Fibroblast of mammary gland (primary cell): Measurements from ENCODE around the gene ABCC4.

Experiments
- DNase-seq: peaks from one replicate; pipeline ENCODE4 v3.0.0-alpha.2; 2010; ENCODE audit warnings: low read depth
- H3K4me3 ChIP-seq: 2 replicates; pipeline ENCODE4 v1.5.1; 2011; ENCODE audit warnings: low read depth, mild to moderate bottlenecking, low read length, moderate library complexity; ENCODE audit not compliant: control insufficient read depth
- TF ChIP-seq, protein P1 (sequence below): conservative IDR thresholded peaks from 2 replicates; pipeline ENCODE4 v1.5.1; 2011; ENCODE audit warnings: low read depth, low read length, inconsistent platforms; ENCODE audit not compliant: control insufficient read depth, insufficient read depth

The ABCC4 gene

DNA sequence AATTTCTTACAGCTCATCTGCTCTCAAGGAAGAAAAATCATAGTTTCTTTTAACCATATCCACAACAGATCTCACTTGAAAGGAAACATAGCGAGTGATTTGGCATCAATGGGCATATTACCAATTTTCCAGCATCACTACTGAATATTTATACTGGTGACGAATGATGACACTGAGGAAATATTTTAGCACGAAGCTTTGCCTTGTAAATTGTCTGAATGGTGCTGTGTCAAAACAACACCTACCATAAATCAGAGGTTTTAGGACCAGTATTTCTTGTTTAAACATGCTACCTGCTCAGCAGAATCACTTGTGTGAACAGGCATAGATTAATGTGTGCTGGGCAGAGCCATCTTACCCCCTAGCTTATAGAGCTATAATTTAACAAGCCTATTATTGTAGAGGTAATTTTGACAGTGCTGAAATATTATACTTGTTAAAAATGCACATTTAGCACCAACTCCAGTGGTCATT lies 146.8 kb downstream of the ABCC4 start:
- DNase-seq = peak; percentile 17
- TF ChIP-seq, protein P1, sequence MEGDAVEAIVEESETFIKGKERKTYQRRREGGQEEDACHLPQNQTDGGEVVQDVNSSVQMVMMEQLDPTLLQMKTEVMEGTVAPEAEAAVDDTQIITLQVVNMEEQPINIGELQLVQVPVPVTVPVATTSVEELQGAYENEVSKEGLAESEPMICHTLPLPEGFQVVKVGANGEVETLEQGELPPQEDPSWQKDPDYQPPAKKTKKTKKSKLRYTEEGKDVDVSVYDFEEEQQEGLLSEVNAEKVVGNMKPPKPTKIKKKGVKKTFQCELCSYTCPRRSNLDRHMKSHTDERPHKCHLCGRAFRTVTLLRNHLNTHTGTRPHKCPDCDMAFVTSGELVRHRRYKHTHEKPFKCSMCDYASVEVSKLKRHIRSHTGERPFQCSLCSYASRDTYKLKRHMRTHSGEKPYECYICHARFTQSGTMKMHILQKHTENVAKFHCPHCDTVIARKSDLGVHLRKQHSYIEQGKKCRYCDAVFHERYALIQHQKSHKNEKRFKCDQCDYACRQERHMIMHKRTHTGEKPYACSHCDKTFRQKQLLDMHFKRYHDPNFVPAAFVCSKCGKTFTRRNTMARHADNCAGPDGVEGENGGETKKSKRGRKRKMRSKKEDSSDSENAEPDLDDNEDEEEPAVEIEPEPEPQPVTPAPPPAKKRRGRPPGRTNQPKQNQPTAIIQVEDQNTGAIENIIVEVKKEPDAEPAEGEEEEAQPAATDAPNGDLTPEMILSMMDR = no peak
- no peak overlapping the region for H3K4me3 ChIP-seq

DNA sequence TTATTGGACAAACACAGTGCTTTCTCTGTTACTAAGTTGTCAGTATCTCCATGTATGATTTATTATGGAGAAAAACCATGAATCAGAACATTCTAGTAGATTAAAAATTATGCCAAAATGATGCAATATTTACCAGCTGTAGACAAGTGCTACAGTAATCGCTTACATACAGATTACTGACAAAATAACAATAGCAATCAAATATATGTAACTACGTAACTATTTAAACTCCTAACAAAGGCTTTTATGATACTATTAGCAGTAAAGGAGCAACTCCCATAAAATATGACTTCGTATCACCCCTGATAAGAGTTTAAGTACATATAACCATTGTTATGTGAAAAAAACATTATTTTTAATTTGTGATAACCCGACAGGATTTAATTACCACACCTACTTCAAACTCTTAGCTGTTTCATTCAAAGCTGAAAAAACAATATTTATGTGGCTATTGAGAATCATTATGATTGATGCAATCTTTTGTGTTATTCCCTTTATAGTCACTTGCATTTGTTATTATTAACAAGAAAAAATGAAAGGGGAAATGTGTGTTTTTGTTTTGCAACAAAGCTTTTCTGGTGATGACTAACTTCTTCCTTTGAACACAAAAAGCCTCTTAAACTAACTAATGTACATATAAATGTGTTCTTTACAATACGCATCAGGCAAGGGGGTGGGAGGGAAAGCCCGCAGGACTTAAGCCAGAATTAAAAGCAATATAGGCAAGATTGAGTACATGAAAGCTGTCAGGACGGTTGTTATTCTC lies 147.4 kb downstream of the ABCC4 start:
- TF ChIP-seq, protein P1 = no peak
- no peak overlapping the region for H3K4me3 ChIP-seq
- peak; percentile 31 for DNase-seq

DNA sequence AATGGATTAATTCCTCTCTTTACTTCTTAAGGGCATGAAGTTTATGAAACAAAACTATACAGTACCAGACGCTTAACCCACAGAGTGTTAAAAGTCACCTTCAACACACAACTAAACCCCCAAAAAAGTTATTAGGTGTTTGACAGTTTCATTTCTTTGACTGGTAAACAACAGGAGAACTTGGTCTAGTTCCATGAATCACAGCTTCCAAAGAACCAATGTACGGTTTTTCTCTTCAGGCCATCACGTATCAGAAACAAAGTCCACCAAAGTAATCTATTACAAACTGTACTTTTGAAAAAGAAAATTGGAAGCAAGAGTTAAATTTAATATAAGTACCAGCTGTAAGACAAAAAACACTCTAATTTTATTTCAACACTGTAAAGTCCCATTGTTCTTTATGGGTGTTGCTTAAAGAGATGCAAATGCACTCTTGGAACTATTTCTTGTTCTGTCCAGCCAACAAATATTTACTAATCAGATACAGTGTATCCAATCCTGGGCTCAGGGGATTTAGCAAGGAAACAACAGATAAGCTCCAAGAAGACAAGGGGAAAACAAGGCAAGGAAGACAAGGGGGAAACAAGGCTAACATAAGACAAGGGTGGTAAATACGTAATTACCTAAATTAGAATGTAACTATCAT lies 149.2 kb downstream of the ABCC4 start:
- no peak for DNase-seq
- TF ChIP-seq, protein P1 = no peak
- no peak overlapping the region for H3K4me3 ChIP-seq

DNA sequence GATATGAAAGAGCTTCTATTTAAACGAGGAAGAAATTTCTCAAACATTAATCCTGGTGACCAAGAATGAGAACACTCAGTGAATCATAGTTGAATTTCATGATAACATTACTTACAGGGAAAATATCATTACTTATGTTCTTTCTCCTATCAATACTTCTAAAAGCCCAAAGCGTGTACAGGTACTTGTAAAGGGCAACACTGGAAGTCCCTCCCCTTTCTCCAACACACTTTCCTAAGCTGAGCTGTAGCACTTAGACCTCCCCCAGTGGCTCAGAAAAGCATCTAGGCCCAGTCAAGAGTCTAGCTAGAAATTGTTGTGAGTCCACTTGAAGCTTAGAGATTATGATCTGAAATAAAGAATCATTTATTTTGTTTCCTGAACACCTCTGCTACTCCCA lies 150.7 kb downstream of the ABCC4 start:
- no peak overlapping the region for H3K4me3 ChIP-seq
- DNase-seq = no peak
- TF ChIP-seq, protein P1 = no peak

DNA sequence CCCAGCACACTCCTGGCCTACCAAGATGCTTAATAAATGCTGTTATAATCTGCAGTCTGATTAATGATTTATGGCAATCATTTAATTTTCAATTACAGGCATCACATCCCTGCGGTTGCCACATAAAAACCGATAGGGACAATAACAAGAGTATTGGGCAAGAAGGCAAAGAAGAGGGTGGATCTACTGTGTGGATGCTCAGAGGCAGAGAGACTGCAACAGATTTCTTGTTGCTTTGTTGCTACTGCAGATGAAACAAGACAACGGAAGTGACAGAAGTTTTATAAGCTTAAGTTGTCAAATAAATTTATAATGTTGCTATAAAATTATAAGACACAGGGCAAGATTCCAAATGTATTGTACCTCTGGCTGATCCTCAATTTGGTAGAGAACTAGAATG lies 154.8 kb downstream of the ABCC4 start:
- H3K4me3 ChIP-seq = no peak overlapping the region
- TF ChIP-seq, protein P1 = no peak
- no peak for DNase-seq

DNA sequence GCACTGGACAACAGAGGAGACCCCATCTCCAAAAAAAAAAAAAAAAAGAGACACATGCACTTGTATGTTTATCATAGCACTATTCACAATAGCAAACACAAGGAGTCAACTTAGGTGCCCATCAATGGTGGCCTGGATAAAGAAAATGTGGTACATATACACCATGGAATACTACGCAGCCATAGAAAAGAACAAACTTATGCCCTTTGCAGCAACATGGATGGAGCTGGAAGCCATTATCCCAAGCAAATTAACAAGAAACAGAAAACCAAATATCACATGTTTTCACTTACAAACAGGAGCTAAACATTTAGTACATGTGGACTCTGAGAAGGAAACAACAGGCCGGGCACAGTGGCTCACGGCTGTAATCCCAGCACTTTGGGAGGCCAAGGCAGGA lies 155.7 kb downstream of the ABCC4 start:
- DNase-seq = no peak
- no peak overlapping the region for H3K4me3 ChIP-seq
- TF ChIP-seq, protein P1 = no peak

DNA sequence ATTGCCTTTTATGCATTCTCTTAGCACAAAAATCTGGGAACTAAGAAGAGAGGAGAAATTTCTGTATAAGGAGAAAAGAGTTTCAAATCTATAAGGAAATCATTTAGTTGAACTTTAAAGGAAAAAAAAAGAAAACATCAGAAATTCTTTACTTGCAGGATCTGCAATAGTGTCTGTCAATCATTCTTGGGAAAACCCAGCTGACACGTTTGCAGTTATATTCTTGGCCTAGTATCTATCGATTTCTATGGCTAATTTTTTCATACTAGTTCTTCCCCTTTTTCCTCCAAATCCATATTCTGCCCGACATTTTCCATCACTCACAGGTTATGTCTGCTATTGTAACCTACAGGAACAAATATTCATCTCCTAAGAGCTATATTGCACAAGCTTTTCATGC lies 160.7 kb downstream of the ABCC4 start:
- no peak for DNase-seq
- TF ChIP-seq, protein P1 = no peak
- H3K4me3 ChIP-seq = no peak overlapping the region
